MCF 10A (cell line): ENCODE results near the gene BMAL1. TPM values are rescaled to one million over a fixed set of nuclear protein-coding genes. Genes with fewer than 3 reads are reported as not detected.
A peak's percentile ranks its signal among the peaks of the same experiment; 100 is the strongest.

ENCODE experiments used
- BruUV-seq: library from RNA; stranded (reverse); fragments of 400-500 nt; replicated peaks from 2 replicates; lab custom pipeline; 2021; lab: Mats Ljungman, UMichigan
- CTCF ChIA-PET: fragments of 300-600 bp; sonication (Branson Sonifier 250); formaldehyde crosslinking; extraction: SDS; loops from one replicate; lab custom pipeline; 2021; ENCODE audit warnings: antibody characterized with exemption, inconsistent platforms; lab: Yijun Ruan, JAX
- POLR2A ChIA-PET: fragments of 300-600, 350-650 bp; sonication (Branson Sonifier 250); formaldehyde crosslinking; extraction: SDS; loops from one replicate; lab custom pipeline; 2020; ENCODE audit warnings: antibody characterized with exemption, inconsistent platforms; lab: Yijun Ruan, JAX
- DNase-seq: peaks from one replicate; pipeline ENCODE4 v3.0.0-alpha.2; 2018; ENCODE audit not compliant: unreplicated experiment
- H3K27ac Mint-ChIP-seq: one replicate; pipeline ENCODE4 v1.8.0; 2022; ENCODE audit warnings: mild to moderate bottlenecking, low read depth, mixed read lengths; ENCODE audit not compliant: unreplicated experiment
- H3K27me3 Mint-ChIP-seq: one replicate; pipeline ENCODE4 v1.8.0; 2022; ENCODE audit warnings: mixed read lengths; ENCODE audit not compliant: insufficient read depth, unreplicated experiment
- H3K36me3 Mint-ChIP-seq: one replicate; pipeline ENCODE4 v1.8.0; 2022; ENCODE audit warnings: mild to moderate bottlenecking, moderate library complexity, mixed read lengths; ENCODE audit not compliant: insufficient read depth, unreplicated experiment
- H3K4me1 Mint-ChIP-seq: one replicate; pipeline ENCODE4 v1.8.0; 2022; ENCODE audit warnings: mixed read lengths; ENCODE audit not compliant: insufficient read depth, unreplicated experiment
- H3K4me3 Mint-ChIP-seq: one replicate; pipeline ENCODE4 v1.8.0; 2022; ENCODE audit warnings: mild to moderate bottlenecking, moderate library complexity, mixed read lengths; ENCODE audit not compliant: unreplicated experiment
- H3K9me3 Mint-ChIP-seq: one replicate; pipeline ENCODE4 v1.8.0; 2022; ENCODE audit warnings: mixed read lengths; ENCODE audit not compliant: unreplicated experiment
- CTCF ChIP-seq: fragments of 200-600 bp; IDR thresholded peaks from one replicate; pipeline ENCODE4 v1.8.0; 2022; ENCODE audit warnings: antibody characterized with exemption, mild to moderate bottlenecking; ENCODE audit not compliant: unreplicated experiment
- intact Hi-C: fragments of 100-400 bp; cut with micrococcal nuclease; formaldehyde crosslinking; loops from 2 replicates; pipeline ENCODE4 v1.14.1; 2022
- total RNA-seq: library from RNA; stranded (reverse); gene quantifications from 2 replicates; pipeline ENCODE4 v1.2.3, GENCODE V29; 2022

BMAL1 gene
- total RNA-seq, 1 experiment from 2014 or later = 88.4 TPM

DNA sequence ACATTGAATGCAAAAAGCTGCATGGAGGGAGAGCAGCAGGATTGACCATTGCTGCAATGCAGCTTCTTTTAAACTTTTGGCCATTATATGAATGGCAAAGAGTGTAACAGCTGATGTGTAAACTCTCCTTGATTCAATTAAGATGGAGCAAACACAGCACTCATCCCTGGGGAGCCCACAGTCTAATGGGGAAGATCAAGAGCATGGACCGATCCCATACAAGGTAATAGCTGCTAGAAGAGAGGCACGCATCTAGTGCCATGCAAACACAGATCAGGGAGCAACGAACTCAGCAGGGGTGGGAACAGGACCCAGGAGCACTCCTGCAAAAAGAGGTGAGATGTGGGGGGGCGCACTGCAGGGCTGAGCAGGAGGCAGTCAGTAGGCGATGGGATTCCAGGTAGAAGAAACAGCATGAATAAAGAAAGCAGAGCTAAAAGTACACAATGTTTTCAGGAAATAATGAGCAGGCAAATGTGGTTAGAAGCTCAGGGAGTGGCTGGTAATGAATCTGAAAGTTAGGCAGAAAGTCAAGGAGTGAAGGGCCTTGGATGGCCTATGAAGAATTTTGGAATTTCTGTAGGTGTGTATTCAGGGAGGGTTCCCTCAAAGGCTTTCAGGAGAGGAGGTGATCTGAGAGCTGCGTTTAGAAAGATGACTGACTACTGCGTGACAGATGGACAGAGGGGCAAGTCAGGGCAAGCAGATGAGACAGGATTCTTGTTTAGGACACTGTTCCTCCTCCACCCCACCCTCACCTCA, 17.2 kb upstream of the BMAL1 start:
- POLR2A ChIA-PET = interaction anchor here (0.7 to 10.9 kb wide), 27 partner anchors 9 to 409 kb away, joined by 3 to 204 read pairs (median 5); partner anchors contain the start of genes BTBD10 and FAR1
- intact Hi-C loops = loop anchor here (1.0 to 10.0 kb wide), 3 partner anchors 44 to 1056 kb away; no protein-coding TSS in a partner anchor

DNA sequence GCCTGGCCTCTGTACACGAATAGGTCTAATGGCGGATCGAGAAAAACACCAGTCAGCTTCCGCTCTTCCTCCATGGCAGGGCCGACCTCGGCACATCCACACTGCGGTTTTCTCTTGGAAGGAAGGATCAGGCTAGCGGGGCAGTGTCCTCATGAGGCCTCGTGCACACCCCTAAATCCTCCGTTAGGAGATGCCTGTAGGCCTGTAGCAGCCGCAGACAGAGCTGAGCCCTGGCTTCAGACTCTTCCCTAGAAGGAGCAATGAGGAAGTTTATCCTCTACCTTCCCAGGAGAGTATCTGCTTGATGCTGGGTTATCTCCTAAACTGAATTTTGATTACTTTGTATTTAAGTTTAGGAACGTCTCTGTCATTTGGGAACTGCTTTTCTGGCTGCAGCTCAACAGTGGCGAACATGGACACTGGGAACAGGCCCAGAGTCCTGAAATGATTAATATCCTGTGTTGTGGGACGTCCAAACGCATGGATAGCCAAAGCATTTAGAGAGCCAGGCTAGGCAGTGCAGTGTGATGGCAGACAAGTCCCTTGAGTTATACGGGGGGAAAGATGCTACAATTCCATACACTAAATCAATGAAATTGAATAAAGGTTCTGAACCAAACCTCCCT, 16.5 kb upstream of the BMAL1 start:
- intact Hi-C loops = loop anchor here (1.0 to 10.0 kb wide), 4 partner anchors 16 to 1056 kb away; partner anchors contain the start of gene BMAL1
- Mint-ChIP-seq H3K27ac (peak overlapping the region; percentile 99), H3K36me3 (no peaks in the 10 kb centered on the region), H3K9me3 (no peaks in the 10 kb centered on the region), H3K27me3 (no peaks in the 10 kb centered on the region), H3K4me3 (peak overlapping the region; percentile 62), H3K4me1 (peaks cover 57% of the 10 kb centered on the region)
- ChIA-PET CTCF (interaction anchor here (0.6 to 16.8 kb wide), 14 partner anchors 11 to 551 kb away, joined by 3 to 242 read pairs (median 5); no protein-coding TSS in a partner anchor), POLR2A (interaction anchor here (0.6 to 10.9 kb wide), 27 partner anchors 10 to 408 kb away, joined by 3 to 204 read pairs (median 5); partner anchors contain the start of genes BTBD10 and FAR1)
- TSS peak; percentile 95 for BruUV-seq
- peak; percentile 57 for DNase-seq
- TF ChIP-seq CTCF = no peak

More for the DNA sequence above, 17.2 kb upstream of the BMAL1 start:
- DNase-seq = peak; percentile 89
- BruUV-seq = no TSS peak
- Mint-ChIP-seq H3K27me3 (no peaks in the 10 kb centered on the region), H3K36me3 (no peaks in the 10 kb centered on the region), H3K9me3 (no peaks in the 10 kb centered on the region), H3K4me1 (peaks cover 57% of the 10 kb centered on the region), H3K27ac (peak overlapping the region; percentile 99), H3K4me3 (peak overlapping the region; percentile 62)
- TF ChIP-seq CTCF = no peak
- CTCF ChIA-PET = interaction anchor here (0.9 to 16.8 kb wide), 14 partner anchors 9 to 85 kb away, joined by 3 to 242 read pairs (median 4); no protein-coding TSS in a partner anchor

- Mint-ChIP-seq H3K36me3 (no peaks in the 10 kb centered on the region), H3K9me3 (no peaks in the 10 kb centered on the region), H3K27me3 (no peaks in the 10 kb centered on the region), H3K4me1 (peaks cover 57% of the 10 kb centered on the region), H3K27ac (peak overlapping the region; percentile 99), H3K4me3 (peak overlapping the region; percentile 62)
- TF ChIP-seq CTCF = no peak
- DNase-seq = peak; percentile 94
- CTCF ChIA-PET = interaction anchor here (0.6 to 16.8 kb wide), 7 partner anchors 17 to 551 kb away, joined by 3 to 242 read pairs (median 7); no protein-coding TSS in a partner anchor
- intact Hi-C loops = loop anchor here (1.0 to 10.0 kb wide), 3 partner anchors 16 to 1057 kb away; partner anchors contain the start of gene BMAL1
- no TSS peak for BruUV-seq
- POLR2A ChIA-PET = interaction anchor here (0.6 to 10.9 kb wide), 26 partner anchors 10 to 408 kb away, joined by 3 to 204 read pairs (median 4); partner anchors contain the start of genes BTBD10 and FAR1
Measured at GRCh38 chr11:13261591-13262061, 16.0 kb upstream of the BMAL1 start.
